GM21515 (cell line): ENCODE results near the gene KLRC3.
A peak's percentile ranks its signal among the peaks of the same experiment; 100 is the strongest.
"Not testable (repeated sequence)": the region's sequence is repeated elsewhere in the genome, so short reads cannot be mapped to it uniquely, and the experiment has no call there.

Experiments
- ATAC-seq: cut with Tn5 transposase; IDR thresholded peaks from one replicate; pipeline ENCODE4 v1.9.1; 2021; ENCODE audit not compliant: unreplicated experiment

The KLRC3 gene

DNA sequence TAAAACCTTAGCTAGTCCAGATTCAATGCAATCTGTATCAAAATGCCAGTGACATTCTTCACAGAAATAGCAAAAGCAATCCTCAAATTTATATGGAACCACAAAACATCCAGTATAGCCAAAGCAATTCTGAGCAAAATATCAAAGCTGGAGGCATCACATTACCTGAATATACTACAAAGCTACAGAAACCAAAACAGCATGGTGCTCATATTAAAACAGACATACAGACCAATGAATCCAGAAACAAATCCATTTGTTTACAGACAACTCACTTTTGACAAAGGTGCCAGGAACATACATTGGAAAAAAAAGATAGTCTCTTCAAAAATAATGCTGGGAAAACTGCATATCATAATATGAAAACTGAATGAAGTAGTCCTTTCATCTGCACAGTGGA is 15.6 kb downstream of the KLRC3 start:
- ATAC-seq: no peak

DNA sequence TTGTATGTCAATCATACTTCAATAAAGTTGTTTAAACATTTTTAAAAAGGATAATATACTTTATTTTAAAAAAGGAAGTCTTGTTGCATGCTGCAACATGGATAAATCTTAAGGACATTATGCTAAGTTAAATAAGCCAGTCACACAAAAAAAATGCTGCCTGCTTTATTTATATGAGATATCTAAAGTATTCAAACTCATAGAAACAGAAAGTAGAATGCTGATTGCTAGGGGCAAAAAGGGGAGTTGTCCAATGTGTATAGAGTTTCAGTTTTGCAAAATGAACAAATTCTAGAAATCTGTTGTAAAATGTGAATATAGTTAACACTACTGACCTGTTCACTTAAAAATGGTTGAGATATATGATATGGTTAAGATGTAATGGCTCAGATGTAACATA is 19.6 kb downstream of the KLRC3 start:
- ATAC-seq: no peak

DNA sequence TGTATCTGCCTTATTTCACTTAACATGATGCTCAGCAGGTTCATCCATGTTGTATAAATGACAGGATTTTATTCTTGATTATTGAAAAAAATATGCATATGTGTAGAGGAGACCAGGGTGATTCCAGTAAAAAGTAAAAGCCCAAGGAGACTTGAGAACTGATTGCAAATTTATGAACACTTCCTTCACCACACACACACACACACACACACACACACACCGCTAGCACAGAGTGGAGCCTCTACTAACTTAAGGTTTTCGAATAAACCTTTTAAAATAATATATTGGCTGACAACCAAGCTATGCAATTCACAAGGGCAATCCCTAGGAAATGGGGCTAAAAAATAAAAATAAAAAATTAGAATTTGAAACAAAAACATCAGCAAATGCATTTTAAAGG is 22.2 kb downstream of the KLRC3 start:
- ATAC-seq: no peak

DNA sequence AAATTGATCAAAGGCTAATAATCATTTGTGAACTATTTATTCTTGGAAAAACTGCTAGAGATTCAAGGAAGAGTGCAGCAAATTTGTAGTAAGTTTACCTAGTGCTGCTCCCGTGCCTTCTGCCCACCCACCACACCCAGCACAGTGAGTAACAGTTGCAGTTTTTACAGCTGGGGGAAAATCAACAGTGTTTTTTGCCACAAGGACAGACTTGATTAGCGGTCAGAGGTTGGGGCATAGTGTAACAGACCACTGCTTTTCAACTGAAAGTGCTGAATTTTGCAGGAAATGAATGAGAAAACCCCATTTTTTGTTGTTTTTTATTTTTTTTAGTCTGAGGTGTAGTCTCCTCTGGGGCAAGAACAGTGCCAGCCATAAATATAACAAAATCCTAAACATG is 23.1 kb downstream of the KLRC3 start:
- no peak for ATAC-seq

DNA sequence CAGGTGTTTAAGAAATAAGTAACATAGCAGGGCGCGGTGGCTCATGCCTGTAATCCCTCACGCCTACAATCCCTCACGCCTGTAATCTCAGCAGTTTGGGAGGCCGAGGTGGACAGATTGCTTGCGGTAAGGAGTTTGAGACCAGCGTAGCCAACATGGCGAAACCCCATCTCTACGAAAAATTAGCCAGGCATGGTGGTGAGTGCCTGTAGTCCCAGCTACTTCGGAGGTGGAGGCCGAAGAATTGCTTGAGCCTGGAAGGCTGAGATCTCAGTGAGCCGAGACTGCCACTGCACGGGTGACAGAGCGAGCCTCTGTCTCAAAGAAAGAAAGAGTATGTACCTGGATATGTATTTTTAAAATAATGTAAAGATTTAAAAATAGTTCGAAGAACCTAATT is 24.2 kb downstream of the KLRC3 start:
- ATAC-seq: not testable (repeated sequence)

DNA sequence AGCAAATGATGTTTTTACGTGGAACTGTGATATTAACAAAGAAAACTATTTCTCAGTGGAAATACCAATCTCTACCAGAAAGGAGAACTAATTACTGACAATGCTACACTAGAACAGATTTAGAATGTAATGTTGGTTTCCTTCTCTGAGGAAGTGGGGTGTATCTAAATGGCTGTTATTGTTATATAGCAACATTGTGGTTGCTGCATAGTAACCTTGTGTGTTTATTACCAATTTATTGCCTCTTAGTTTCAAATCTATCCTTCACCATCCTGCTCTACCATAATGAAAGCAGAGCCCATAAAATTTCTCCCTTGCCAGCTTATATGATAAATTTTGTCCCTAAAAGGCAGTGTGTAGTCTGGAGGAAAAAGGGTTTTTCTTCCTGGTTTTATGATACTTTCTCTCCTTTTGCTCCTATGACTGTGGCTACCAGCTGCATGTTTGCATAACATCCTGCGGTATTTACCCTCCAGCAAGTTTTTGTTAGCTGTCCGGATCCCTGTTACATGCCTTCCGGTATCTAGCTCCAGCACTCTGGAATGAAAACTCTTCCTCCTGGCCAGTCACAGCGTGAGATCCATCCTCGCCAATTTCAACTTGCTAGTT is 24.9 kb downstream of the KLRC3 start:
- ATAC-seq: peak; percentile 68

DNA sequence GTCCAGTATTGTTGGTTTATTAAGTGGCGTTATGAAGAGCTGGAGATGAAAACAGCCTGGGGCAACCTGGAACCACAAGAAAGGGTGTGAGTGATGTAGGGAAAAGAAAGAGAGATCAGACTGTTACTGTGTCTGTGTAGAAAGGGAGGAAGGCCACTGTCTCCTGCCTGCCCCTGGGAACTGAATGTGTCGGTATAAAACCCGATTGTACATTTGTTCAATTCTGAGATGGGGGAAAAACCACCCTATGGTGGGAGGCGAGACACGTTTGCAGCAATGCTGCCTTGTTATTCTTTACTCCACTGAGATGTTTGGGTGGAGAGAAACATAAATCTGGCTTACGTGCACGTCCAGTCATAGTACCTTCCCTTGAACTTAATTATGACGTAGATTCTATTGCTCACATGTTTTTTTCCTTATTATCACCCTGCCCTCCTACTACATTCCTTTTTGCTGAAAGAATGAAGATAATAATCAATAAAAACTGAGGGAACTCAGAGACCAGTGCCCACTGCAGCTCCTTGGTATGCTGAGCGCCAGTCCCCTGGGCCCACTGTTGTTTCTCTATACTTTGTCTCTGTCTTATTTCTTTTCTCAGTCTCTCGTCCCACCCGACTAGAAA is 25.8 kb downstream of the KLRC3 start:
- not testable (repeated sequence) for ATAC-seq

DNA sequence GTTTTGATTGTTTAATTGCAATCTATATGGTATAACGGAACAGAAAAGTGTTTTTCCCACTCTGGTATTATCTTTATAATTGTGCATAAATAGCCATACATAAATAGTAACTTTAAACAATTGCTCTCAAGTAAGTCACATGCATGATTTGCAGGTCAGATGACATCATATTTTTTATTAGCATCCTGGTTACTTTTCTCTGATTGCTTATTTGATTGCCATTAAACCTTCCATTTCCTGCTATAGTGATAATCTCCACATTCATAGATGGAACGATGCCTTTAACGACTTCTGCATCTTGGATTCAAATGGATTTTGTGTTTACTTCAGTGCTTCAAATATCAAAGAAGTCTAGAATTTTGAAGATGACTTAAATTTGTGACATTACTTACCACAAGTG is 27.1 kb downstream of the KLRC3 start:
- no peak for ATAC-seq

DNA sequence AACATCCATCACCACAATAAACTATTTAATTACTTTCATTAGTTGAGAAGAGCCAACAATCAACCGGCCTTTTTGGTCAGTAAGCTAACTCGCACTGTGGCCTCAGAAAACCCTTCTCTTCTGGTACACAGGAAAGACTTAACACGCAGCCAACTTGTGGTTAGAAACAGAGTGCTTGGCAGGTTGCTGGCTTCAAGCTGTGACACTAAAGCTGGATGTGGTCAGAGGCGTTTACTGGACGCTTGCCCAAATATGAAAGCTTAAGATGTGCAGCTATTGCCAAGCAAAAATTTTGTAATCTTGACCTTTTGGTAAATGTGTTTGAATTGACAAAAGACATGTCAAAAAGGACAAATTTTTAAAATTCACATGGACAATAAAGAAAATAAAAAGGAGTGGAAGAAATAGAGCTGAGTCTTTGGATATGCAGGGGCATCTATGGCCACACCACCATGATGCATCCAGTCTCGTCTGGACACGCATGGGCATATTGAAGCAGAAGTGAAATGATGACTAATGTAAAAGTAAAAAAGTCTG is 27.9 kb downstream of the KLRC3 start:
- ATAC-seq: peak; percentile 53

DNA sequence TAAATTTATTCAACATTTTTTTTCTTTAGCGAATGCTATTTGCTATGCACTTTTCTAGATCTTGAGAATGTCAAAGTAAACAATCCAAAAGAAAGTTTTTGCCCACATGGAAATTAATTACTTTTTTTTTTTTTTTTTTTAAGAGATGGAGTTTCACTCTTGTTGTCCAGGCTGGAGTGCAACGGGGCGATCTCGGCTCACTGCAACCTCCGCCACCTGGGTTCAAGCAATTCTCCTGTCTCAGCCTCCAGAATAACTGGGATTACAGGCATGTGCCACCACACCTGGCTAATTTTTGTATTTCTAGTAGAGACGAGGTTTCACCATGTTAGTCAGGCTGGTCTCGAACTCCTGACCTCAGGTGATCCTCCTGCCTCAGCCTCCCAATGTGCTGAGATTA is 29.4 kb downstream of the KLRC3 start:
- not testable (repeated sequence) for ATAC-seq

DNA sequence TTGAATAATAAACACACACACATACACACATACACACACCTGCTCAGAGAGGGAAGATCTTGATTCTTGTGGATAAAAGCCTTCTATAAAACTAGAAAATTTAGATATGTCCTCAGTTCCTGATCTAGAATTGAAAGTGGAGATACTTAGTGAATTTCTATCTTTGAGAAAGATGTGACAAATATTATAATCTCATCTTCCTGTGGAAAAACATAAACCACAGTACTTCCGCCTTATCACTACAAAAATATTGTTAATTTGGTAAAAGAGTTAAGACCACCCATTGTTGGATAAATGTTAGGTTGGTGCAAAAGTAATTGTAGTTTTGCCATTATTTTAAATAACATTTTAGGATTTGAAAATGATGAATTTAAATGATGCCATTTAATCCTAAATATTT is 30.5 kb downstream of the KLRC3 start, which contains the start of gene KLRK1:
Gene KLRK1, minus strand, starts transcription at position 138 of the 400 bp plus-strand sequence. CDS start 1,231 bp downstream, outside the sequence.
- ATAC-seq: no peak

DNA sequence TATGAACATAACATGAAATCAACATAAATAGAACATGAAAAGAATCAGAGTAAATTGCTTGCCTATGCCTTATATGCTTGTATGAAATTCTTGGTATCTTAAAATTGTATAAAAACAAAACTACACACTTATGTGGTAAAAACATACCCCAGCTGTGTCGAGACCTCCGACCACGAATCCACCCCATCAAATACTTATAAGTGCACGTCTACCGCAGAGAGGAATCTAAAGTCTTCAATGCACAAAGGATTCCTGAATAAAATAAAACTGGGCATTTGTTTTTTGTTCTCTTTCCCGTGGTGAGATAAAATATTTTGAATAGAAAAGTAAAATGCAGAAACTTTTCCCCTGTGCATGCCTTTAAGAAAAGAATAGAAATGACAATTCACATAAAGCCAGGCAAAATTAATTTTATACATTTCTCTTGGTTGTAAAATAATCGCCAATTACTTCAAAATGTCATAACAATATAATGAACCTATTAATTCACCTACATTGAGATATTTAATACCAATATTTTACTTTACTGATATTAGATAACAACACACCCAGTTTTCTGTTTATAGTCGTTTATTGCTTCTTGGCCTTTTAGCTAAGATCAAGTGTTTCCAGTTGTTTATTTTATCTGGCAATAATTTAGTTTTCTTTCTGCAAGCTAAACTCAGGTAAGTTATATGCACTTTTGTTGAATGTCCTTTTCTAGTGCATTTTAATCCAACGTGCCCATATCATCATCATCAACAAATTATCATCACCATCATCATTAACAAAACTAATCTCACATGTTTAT is 31.6 kb downstream of the KLRC3 start:
- no peak for ATAC-seq

DNA sequence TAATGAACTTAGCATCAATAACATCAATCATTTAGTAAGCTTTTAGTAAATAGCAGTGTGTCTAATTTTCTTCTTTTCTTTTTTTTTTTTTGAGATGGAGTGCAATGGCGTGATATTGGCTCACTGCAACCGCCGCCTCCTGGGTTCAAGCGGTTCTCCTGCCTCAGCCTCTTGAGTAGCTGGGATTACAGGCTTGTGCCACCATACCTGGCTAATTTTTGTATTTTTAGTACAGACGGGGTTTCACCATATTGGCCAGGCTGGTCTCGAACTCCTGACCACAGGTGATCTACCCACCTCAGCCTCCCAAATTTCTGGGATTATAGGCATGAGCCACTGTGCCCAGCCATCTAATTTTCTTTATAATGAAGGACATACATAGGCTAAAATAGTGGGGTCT is 32.9 kb downstream of the KLRC3 start:
- not testable (repeated sequence) for ATAC-seq

DNA sequence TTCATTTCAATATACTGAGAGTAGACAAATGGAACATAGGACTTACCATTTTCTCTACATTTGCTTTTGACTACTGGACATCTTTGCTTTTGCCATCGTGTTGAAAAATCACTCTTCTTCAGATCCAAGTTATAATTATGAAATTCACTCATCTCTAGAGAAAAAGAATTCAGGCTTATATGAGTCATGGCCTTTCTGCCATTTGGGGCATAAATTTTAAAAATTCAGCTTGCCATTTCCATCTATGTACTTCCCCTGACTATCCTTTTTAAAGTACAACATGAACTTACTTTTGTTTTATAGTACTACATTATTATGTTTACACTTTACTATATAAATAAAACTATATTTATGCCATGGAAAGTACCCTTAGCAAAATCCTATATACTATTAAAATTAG is 33.5 kb downstream of the KLRC3 start:
- ATAC-seq: no peak

DNA sequence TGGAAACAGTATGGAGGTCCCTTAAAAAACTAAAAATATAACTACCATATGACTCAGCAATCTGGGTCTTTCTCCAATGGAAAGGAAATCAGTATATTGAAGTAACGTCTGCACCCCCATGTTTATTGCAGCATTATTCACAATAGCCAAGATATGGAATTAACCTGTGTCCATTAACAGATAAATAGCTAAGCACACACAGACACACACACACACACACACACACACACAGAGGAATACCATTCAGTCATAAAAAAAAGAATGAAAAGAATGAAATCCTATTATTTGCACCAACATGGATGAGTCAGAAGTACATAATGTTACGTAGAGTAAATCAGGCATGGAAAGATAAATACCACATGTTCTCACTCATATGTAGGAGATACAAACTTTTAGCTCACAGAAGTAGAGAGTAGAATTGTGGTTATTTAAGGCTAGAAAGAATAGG is 35.2 kb downstream of the KLRC3 start:
- no peak for ATAC-seq

DNA sequence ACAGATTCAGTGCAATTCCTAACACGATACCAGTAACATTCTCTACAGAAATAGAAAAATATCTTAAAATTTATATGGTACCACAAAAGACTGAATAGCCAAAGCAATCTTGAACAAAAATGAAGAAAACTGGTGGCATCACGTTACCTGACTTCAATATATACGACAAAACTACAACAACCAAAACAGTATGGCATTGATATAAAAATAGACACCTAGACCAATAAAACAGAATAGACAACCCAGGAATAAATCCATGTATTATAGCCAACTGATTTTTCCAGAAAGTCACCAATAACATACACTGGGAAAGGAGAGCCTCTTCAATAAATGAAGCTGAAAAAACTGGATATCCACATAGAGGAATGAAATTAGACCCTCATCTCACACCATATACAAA is 36.2 kb downstream of the KLRC3 start:
- no peak for ATAC-seq

DNA sequence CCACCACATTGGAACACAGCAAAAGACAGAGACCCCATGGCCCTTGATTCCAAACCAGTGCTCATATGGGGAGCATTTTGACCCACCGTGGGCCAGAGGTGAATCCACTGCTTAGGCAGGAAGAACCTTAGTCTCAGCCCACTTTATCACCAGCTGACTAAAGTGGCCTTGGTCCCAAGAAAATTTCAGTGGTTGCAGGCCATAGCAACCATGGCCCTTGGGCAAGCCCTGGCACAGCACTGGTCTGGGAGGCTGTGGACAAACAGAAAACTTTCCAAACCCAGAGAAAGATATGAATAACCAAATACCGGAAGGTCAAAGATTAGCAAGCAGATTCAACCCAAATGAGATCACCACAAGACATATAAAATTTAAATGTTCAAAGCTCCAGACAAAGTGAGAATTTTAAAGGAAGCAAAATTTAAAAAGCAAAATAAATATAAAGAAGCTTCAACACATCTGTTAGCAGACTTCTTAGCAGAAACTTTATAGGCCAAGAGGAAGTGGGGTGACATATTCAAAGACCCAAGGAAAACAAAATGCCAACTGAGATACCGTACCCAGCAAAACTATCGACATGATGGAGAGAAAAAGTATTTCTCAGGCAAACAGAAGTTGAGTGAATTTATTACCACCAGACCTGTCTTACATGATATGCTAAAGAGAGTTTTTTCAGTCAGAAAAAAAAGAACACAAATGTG is 38.3 kb downstream of the KLRC3 start:
- no peak for ATAC-seq

DNA sequence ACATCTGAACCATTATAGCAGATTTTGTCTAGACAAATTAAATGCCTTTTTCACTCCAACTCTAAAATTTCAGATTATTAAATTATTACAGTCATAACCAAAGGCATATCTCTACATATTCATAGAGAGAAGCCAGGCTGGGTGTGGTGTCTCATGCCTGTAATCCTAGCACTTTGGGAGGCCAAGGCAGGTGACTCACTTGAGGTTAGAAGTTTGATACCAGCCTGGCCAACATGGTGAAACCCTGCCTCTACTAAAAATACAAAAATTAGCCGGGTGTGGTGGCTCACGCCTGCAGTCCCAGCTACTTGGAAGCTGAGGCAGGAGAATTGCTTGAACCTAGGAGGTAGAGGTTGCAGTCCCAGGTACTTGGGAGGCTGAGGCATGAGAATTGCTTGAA is 41.7 kb downstream of the KLRC3 start:
- not testable (repeated sequence) for ATAC-seq

DNA sequence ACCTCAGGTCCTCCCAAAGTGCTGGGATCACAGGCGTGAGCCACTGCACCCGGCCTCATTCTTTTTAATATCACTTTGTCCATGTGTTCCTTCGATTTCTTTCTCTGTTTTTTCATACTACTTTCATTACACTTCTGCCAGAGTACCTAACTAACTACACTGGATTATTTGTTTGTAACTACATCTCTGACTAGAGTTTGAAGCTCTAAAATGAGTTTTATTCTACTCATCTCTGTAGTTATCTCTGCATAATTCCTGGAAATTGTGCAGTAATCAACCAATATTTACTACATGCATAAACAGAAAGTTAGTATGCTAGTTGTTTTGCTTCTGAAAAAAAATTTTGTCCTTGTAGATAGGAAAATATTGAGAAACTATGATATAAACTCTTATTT is 45.8 kb downstream of the KLRC3 start:
- no peak for ATAC-seq

DNA sequence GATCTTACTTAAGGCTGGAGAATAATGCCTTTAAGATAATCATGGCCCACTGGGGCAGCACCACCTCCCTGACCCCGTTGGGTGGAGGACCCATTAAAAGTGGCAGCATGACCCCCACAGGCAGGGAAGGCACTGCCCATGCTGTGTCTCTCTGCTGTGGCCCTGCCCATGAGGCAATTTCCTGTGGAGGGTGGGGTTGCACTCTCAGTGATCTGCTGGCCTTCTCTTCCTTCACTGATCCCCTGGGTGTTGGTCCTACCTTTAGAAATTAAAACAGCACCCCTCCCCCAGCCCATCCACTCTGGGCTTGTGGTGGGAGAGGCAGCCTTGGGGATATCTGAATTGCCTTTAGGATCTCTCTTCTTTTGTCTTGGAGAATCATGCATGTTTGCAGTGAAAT is 47.8 kb downstream of the KLRC3 start:
- no peak for ATAC-seq

DNA sequence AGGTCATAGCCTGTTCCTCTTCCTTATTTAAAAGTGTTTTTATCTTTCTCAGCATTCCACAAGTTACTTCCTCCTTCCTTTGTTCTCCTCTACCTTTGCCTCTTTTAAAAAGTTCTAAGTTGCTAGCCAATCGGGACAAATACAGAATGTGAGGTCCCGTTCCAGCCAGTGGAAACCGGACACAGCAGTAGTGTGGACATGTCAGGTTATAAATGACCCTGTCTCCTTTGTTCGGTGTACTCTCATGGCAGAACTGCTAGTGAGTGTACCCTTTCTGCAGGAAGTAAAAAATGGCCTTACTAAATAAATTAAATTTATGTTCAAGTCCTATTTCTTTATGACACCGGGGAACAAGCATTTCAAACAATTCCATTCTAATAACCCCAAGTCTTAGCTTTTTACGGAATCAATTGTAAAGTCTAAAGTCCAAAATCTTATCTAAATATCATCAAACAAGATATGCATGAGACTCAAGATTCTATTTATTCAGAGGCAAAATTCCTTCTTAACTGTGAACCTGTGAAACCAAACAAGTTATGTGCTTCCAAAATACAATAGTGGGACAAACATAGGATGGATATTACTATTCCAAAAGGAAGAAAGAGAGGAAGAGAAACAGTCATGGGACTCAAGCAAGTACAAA is 48.4 kb downstream of the KLRC3 start:
- ATAC-seq: not testable (repeated sequence)
